ENCODE measurements around the gene HAPSTR1.

HAPSTR1 gene

DNA sequence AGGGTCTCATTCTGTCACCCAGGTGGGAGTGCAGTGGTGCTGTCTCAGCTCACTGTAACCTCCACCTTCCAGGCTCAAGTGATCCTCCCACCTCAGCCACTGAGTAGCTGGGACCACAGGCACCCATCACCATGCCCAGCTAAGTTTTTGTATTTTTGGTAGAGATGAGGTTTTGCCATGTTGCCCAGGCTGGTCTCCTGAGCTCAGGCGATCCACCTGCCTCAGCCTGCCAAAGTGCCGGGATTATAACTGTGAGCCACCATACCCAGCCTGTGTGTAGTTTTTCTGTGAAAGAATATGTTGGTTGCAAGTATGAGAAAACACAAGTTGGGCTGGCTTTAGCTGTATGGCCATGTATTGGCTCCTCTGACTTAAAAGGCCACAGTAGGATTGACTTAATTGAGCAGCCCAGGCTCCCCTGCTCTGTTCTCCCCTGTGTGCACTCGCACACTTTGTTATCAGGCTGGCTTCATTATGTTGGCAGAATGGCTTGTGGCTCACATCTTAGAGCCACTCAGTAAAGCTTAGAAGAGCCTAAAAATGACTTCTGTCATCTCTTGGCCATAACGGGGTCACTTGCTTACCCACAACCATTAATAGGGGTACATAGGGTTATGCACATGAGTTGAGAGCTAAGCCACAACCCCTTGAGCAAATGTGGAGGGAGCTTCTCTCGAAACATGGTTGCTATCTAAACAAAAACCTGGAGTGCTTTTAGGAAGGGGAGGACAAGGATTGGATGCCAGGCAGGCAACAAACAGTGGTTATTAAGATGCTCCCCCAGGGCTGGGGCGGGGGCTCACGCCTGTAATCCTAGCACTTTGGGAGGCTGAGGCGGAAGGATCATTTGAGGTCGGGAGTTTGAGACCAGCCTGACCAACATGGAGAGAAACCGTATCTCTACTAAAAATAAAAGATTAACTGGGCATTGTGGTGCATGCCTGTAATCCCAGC is 6.1 kb downstream of the HAPSTR1 start:
- DNase-seq, result no peak

DNA sequence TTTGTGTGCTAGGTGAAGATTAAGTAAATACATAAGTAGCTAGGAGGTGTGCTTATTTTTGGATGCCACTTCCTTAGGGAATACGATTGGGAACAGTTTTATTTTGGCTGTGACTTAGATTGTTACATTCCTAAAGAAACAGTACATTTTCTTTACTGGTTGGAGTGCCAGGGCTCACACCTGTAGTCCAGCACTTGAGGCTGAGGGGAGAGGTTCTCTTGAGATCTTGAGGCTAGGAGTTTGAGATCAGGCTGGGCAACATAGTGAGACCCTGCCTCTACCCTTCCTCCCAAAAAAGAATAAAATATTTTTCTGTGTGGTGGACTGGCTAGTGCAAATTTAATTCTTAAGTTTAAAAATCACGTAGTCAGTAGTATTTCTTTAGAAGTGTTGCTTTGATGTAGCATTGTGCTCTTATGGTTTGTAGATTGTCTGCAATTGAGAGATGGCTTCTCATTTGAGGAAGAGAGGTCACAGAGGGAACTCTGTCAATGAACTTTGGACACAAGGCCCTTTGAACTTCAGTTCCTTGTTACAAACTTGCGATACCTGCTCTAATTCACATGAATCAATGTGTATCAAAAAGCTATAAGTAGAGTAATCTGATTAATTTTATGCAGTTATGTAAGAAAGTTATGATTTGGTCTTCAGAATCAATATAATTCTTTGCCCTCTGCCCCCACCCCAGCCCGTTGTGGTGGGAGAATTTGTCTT is 7.1 kb downstream of the HAPSTR1 start:
- DNase-seq, result no peak

DNA sequence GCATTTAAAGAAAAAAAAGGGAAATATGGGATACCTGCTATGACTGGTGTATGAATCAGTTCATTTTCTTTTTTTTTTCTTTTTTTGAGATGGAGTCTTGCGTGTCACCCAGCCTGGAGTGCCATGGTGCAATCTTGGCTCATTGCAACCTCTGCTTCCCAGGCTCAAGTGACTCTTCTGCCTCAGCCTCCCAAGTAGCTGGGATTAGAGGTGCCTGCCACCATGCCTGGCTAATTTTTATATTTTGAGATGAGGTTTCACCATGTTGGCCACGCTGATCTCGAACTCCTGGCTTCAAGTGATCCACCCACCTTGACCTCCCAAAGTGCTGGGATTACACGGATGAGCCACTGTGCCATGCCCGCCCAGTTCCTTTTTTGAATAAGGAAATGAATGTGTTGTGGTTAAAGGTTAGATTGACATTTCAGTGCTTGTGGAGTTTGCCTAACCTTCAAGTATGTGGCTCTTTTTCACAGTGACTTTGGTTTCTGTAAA is 7.7 kb downstream of the HAPSTR1 start:
- no peak for DNase-seq

DNA sequence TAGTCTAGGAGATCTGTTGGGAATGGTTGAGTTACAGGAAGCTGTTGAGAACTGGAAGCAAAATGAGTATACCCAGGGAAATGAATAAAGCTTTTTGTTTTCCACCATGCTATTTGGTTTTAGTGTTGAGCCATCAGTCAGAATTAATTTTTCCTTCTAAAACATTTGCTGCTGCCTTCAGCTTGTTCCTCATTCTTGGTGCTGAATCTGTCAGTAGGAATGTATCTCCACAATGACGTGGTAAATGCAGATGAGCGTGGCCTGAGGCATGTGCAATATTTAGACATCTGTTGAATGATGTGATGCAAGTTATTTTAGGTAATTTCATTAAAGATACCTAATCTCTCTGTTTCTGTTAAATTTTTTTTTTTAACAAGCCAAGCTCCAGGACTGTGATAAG is 10.9 kb downstream of the HAPSTR1 start:
- no peak for DNase-seq

DNA sequence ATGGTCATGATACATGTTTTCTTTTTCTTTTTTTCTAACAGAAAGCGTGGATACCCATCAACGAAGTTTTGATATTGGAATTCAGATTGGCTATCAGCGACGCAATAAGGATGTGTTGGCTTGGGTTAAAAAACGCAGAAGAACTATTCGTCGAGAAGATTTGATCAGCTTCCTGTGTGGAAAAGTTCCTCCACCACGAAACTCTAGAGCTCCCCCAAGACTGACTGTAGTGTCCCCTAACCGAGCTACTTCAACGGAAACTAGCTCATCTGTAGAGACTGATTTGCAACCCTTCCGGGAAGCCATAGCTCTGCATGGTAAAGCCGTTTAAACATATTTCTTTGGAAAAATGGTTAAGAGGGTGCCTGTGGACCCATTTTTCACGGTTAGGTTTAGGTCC is 11.5 kb downstream of the HAPSTR1 start:
- DNase-seq, result no peak

DNA sequence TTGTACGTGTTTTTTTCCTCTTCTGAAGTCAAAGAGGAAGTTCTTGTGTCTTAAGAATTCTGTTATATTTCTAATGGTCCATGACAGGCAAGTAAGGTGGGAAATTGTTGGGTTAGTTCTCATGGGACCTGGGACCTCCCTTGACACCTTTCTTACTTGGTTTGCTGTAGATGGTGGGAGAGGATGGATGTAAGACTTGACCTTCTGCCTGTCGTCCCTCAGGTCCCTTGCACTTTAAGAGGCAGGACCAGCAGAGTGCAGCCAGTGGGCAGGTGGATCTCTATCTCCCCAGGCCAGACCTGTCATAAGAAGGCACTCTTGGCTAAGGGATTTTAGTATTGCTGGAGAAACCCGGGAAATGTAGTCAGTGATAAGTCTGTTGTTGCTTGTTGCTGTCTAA is 12.1 kb downstream of the HAPSTR1 start:
- DNase-seq, result no peak

DNA sequence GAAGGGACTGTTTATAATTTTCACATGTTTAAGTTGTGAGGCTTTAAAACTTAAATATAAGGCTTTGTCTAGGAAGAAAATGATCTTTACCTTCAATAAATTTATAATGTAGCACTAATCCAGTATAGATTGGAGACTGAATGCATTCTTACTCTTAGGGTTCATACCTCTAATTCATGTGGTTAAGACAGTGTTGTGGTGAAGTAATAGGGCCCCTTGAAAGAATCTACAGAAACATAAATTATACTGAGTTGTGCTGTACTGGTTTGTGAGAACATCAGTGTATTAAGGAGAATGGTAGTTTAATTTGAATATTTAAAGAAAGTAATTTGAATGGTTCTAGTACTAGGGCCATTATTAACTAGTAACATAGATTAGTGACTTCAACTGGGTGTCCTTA is 13.7 kb downstream of the HAPSTR1 start:
- no peak for DNase-seq

DNA sequence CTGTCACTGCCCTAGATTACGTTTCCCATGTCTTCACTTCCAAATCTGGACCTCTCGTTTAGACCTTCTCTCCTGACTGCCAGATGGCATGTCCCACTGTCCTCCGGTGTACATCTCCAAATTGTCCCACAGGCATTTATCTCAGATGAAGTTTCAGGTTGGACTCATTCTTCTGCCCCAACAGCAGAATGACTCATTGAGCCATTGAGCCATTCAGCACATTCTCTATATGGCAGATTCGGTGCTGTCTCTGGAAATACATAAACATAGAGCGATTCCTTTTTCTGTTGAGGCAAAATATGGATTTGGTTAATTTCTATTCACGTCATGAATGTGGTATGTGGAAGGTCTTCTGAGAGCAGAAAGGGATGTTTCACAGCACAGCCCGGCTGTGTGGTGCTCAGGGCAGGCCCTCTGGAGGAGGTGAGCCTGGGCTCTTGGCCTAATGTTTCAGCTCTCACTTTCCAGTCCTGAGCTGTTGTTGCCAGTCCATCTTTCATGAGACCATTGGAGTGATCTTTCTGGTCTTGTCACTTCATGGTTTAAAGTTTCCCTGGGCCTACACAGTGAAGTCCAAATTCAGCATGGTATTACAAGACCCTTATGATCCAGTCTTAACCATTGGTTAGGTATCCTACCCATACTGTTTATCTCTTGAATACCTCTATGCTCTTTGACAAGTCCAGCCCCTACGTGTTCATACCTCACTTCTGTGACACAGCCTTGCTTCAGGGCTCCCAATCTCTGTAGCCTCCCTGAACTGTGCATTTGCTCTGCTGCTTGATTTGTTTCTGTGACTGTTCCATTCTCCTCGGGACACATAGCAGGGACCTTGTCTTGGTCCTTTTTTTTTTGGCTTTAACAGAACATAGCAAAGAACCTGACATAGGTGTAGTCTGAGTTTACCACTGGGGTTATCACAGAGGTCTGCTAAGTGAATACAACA is 15.9 kb downstream of the HAPSTR1 start:
- DNase-seq, result no peak

DNA sequence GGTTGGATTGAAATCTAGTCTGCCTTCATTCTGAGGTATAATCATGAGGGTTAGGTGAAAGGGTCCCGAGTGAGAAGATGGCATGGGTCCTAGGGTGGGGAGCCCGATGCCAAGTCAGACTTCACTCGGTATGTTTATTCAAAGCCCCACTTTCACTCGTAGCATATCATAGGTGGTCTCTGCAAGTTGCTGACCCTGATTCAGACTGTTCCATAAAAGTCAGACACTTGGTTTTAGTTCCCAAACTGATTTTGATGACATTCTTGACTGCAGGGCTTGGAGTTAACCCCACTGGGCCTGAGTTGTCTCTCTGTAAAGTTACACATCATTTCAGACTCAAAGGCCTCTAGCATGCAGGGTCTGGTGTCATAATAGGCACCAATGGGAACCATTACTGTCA is 17.8 kb downstream of the HAPSTR1 start:
- no peak for DNase-seq

DNA sequence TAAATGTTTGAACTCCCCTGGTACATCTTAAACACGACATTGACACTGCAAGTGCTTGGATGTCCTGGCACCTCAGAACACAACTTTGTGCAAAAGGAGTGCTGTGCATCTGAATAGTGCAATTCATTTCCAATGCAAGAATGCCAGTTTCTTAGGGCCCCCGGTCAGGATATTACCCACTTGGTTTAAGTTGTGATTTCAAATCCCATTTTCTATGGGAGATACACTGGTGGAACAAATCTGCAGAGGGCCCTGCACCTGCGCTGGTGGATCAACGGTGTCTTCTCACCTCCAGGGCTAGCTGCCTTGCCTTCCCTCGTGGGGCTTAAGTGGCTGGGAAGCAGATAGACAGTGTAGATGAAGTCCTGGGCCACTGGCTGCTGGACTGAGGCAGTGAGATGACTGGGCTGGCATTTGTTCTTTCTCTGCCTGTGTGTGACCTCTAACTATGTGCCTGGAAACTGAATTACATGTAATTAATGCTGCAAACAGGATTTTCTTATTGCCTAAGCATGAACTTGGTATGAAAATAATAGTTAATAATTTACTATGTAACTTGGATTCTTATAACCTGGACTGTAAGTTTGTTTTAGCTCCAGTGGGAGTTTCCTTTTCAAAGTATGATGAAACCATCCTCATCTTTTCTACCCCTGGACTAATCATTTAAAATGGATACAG is 20.9 kb downstream of the HAPSTR1 start:
- no peak for DNase-seq

DNA sequence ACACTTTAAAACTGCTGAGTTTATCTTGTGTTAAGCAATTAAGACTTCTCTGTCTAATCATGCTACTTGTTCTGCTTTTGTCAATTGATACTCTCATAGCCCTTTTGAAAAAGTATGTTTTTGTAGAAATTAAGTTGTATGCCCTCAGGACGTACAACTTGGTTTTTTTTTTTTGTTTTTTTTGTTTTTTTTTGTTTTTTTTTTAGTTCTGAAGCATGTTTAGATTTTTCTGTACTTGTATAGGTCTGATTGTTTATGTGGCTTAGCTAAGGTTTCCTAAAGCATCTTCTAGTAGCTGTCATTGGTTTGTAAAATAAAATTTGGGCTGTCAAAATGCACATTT is 21.4 kb downstream of the HAPSTR1 start:
- no peak for DNase-seq

DNA sequence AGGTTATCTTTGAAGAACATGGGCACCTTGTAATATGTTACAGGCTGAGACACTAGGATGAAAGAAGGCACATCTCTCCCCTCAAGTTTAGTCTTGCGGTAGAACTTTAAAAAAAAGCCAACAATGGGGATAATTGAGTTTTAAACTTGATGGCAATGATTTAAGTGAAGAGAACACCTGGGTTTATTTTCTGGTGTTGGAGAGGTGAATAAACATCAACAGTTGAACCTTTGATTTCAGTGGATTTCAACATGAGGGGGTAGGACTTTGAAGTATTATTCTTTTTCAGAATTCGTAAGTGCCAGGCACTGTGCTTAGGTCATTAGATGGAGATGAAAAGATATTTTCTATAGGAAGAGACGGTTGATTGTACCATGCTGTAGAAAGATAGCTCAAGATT is 22.3 kb downstream of the HAPSTR1 start:
- no peak for DNase-seq

DNA sequence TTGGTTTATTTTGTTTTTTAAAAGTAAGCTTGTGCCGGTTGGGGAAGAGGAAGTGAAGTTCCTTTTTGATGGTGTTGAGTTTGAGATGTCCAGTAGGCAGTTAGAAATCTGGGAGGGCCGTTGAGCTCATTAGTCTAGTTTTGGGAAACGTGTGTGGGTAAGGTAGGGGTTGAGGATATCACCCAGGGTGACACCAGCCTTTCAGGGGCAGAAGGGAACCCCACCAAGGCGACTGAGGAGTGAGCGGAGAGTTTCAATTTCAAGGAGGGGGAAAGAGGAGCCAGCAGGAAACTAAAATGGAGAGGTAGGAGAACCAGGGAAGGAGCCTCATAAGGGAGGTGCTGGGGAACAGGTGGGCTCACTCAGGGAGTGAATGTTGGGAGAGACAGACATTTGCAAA is 22.7 kb downstream of the HAPSTR1 start:
- no peak for DNase-seq

DNA sequence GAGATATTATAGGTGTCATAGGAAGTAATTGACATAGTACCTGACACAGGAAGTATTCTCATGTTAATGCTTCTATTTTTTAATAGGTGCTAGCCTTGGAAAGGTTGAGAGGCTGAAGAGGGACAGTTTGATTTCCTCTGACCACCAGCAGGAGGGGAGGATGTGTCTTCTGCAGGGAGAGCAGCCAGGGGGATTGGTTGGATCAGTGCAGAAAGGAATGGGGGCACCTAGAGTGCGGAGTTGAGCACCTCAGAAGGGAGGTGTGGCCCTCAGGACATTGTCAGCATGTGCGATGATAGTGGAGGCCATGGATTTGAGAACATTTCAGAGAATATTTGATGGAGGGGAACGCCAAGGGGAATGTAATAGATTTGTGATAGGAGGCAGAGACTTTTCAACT is 23.4 kb downstream of the HAPSTR1 start:
- no peak for DNase-seq

DNA sequence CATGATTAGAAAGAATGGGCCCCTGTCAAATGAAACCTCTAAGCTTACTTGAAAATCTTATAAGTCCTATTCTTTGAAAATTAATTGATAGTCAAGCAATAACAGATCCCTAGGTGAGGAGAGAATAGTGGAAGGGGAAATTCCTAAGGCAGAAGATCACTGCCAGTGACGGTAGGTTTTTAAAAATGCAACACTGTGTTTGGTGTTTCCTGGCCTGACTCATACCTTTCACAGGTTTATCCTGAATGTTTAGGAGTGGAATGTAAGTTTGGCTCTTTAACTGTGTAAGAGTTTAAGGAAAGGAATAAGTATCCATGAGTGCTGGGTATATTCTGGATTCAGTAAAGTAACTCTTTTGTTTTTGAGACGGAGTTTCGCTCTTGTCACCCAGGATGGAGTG is 23.8 kb downstream of the HAPSTR1 start:
- DNase-seq, result no peak

DNA sequence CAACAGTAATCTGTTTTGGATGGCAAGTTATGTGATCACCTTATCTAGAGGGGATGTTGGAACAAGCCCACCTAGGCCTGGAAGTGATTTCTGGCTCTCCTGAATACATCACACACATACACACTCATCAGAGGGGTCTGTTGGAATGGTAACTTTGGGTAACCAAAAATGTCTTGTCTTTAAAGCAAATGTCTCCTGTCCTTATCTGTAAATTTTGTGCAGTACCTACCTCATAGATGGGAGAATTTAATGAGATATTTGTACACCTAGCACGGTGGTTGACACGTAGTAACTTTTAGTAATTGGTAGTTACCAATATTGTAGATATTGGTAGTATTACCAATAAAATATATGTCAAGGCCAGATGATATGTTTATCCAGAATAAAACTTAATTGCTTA is 24.7 kb downstream of the HAPSTR1 start:
- DNase-seq, result no peak

DNA sequence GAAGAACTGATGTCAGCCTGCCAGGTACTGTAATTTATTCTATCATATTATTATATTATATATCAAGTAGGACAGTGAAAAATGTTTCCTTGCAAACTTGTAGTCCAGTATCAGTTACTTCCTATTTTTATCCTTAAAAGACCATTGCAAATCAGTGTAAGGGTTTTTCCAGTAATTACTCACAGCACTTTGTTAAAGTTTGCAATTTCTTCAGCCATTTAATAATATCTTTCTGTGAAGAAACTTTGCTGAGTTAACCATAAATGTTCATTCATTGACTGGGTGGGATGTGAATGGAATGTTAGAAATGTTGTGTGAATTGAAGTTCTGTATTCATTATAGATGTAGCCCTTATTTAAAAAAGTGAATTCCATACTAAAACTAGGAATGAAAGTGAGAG is 26.7 kb downstream of the HAPSTR1 start:
- no peak for DNase-seq

DNA sequence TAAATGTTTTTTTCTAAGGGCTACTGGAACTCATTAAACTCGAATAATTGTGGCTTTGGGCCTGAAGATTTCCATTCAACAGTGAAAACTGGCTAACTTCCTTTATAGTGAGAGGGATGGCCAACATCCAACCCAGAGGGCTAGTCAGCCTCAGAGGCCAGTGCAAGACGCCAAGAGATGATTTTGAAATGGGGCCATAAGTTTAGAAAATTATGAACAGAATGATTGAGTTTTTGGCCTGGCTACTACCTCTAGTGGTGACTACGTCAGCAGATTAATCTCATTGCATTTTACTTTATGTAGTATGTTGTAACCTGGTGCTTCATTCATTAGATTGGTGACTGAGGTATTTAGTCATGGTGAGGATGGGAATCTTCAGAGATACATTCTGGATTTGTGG is 28.4 kb downstream of the HAPSTR1 start:
- DNase-seq, result no peak

DNA sequence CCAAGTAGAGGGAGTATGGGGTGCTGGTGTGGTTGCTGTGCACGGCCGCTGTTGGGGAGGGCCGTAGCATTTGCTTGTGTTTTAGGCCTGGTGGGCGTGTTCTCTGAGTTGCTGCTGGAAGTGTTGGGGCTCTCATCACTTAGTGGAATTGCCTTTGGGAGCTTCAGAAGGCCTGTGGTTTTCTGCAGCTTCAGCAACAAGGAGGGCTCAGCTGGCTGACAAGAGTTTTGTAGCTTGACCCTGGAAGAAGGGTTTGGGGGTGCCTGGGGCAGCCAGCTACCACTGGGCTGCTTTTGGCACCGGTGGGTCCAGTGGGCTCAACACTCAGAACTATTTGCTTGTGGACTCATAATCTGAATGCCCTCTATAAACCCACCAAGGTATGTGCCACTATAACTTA is 30.9 kb downstream of the HAPSTR1 start:
- no peak for DNase-seq

DNA sequence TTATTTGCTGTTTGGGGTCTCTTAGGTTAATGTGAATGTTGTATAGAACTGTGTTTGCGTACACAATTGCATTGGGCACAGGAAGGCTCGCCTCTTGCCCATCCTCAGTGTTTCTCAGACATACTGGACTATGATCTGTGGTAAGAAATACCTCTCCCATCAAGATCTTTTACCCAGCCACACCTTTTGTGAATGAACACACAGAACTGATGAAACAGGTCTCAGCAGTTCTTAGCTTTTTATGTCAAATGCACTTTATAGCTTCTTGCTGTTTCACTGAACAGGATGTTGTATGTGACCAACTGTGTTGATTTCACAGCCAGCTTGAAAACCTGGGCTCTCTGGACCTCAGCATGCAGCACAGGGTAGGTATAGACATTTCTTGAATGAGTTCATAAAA is 31.5 kb downstream of the HAPSTR1 start:
- no peak for DNase-seq

DNA sequence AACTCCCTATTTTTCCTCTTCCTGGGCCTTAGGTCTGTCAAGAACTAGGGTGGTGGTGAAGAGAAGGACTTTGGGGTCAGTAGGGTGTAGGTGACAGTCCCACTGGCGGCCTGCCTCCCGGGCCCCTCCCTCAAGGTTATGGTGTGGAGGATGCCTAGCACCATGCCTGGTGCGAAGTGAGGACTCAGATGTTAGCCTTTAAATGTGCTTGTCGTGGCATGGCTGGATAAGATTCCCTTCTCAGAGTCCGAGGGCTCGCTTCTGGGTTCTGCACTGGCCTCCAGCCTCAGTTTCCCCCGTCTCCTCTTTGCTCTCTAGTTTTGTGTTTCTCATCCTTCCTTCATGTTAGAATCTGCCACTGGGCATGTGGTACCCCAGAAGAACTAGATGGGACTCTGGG is 32.0 kb downstream of the HAPSTR1 start:
- DNase-seq, result no peak

DNA sequence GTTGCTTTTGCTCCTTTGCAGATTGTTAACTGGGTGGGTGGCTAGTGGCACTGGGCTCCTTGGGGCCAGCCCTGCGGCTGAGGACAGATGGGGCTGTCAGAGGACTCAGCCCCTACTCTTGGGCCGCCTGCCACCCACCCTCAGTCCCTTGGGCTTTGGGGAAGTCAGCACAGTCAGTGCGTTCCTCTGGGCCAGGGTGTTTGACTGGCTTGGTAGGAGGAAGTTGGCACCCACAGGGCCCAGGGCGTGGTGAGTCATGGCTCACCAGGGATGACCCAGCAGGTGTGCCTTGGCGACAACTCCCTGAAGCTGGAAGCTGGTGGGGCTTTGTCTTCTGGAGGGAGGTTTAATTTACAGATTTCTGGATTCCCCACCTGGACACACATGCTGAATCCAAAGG is 32.4 kb downstream of the HAPSTR1 start:
- DNase-seq, result no peak

DNA sequence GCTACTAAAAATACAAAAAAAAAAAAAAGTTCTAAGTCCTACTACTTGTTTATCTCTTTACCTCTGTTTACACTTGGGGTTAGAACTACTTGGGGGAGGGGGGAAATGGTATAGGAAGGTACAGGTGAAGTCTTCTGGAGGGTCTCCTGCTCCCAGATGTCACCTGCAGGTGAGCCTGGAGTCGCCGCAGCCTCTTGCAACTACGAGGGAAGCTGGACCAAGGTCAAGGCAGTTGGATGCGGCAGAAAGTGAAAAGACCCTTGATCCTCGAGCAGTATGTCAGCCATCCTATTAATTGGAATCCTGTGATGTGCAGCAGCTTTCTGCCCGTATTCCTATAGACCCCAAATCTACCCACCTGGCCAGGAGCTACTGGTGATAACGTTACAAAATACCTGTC is 33.0 kb downstream of the HAPSTR1 start:
- DNase-seq, result no peak
